HG03575 (cell line): Measurements from ENCODE around the gene JAKMIP1.
"Not testable (repeated sequence)": the region's sequence is repeated elsewhere in the genome, so short reads cannot be mapped to it uniquely, and the experiment has no call there.

Experiments used
- ATAC-seq: cut with Tn5 transposase; IDR thresholded peaks from one replicate; pipeline ENCODE4 v1.9.1; 2021; ENCODE audit not compliant: unreplicated experiment, insufficient number of reproducible peaks, low FRiP score; ENCODE audit errors: extremely low read depth

Gene JAKMIP1

GRCh38 chr4:6155996-6156750 is 44.2 kb downstream of the JAKMIP1 start:
- ATAC-seq: no peak

GRCh38 chr4:6154875-6155274 is 45.5 kb downstream of the JAKMIP1 start:
- ATAC-seq: no peak

GRCh38 chr4:6153874-6154273 is 46.5 kb downstream of the JAKMIP1 start:
- ATAC-seq: no peak

GRCh38 chr4:6152869-6153705 is 47.3 kb downstream of the JAKMIP1 start:
- ATAC-seq: no peak

GRCh38 chr4:6150046-6150735 is 50.2 kb downstream of the JAKMIP1 start:
- no peak for ATAC-seq

- no peak for ATAC-seq
These were observed 51.7 kb downstream of the JAKMIP1 start for GRCh38 chr4:6148506-6149205.

GRCh38 chr4:6147441-6147840 is 52.9 kb downstream of the JAKMIP1 start:
- ATAC-seq: no peak

- ATAC-seq: no peak
These were observed 56.7 kb downstream of the JAKMIP1 start for GRCh38 chr4:6143603-6144181.

- no peak for ATAC-seq
These were observed 57.3 kb downstream of the JAKMIP1 start for GRCh38 chr4:6142935-6143602.

- ATAC-seq: no peak
These were observed 57.8 kb downstream of the JAKMIP1 start for GRCh38 chr4:6142511-6142910.

GRCh38 chr4:6141554-6141953 is 58.8 kb downstream of the JAKMIP1 start:
- no peak for ATAC-seq

GRCh38 chr4:6141021-6141420 is 59.3 kb downstream of the JAKMIP1 start:
- ATAC-seq: not testable (repeated sequence)

GRCh38 chr4:6137747-6138135 is 62.6 kb downstream of the JAKMIP1 start:
- no peak for ATAC-seq

- no peak for ATAC-seq
These were observed 63.2 kb downstream of the JAKMIP1 start for GRCh38 chr4:6137027-6137746.

- no peak for ATAC-seq
These were observed 65.6 kb downstream of the JAKMIP1 start for GRCh38 chr4:6134612-6135220.

GRCh38 chr4:6132716-6133115 is 67.6 kb downstream of the JAKMIP1 start:
- no peak for ATAC-seq

- no peak for ATAC-seq
These were observed 72.0 kb downstream of the JAKMIP1 start for GRCh38 chr4:6128221-6128850.
